PC-9 (cell line): Measurements from ENCODE around the gene RXRA.

Experiments used
- EZH2 ChIP-seq: fragments of 200-600 bp; sonication (generic); IDR thresholded peaks from 2 replicates; pipeline ENCODE4 v1.8.0; 2017; ENCODE audit warnings: antibody characterized with exemption, low read depth
- TF ChIP-seq, protein P1 (sequence below): fragments of 200-600 bp; sonication (generic); conservative IDR thresholded peaks from 2 replicates; pipeline ENCODE4 v1.6.1; 2017; ENCODE audit warnings: mixed run types, antibody characterized with exemption, mild to moderate bottlenecking, moderate library complexity

GRCh38 chr9:134485653-134486052 is 159.4 kb downstream of the RXRA start:
- TF ChIP-seq EZH2 = no peak
- TF ChIP-seq, protein P1, sequence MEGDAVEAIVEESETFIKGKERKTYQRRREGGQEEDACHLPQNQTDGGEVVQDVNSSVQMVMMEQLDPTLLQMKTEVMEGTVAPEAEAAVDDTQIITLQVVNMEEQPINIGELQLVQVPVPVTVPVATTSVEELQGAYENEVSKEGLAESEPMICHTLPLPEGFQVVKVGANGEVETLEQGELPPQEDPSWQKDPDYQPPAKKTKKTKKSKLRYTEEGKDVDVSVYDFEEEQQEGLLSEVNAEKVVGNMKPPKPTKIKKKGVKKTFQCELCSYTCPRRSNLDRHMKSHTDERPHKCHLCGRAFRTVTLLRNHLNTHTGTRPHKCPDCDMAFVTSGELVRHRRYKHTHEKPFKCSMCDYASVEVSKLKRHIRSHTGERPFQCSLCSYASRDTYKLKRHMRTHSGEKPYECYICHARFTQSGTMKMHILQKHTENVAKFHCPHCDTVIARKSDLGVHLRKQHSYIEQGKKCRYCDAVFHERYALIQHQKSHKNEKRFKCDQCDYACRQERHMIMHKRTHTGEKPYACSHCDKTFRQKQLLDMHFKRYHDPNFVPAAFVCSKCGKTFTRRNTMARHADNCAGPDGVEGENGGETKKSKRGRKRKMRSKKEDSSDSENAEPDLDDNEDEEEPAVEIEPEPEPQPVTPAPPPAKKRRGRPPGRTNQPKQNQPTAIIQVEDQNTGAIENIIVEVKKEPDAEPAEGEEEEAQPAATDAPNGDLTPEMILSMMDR = no peak
